H9 (cell line): Measurements from ENCODE around the gene VSTM4. TPM values are rescaled to one million over a fixed set of nuclear protein-coding genes. Genes with fewer than 3 reads are reported as not detected.

ENCODE experiments used
- DNase-seq: peaks from one replicate; pipeline ENCODE4 v3.0.0-alpha.2; 2017
- H2AFZ ChIP-seq: one replicate; pipeline ENCODE4 v1.6.1; 2013; ENCODE audit warnings: mild to moderate bottlenecking, low read length, control low read depth, moderate library complexity
- H2AK5ac ChIP-seq: 2 replicates; pipeline ENCODE4 v1.6.1; 2013; ENCODE audit warnings: low read length, control low read depth, mixed read lengths; ENCODE audit not compliant: insufficient read length
- H2BK120ac ChIP-seq: one replicate; pipeline ENCODE4 v1.6.1; 2013; ENCODE audit warnings: low read depth, mild to moderate bottlenecking, low read length, control low read depth, inconsistent platforms; ENCODE audit not compliant: poor library complexity, severe bottlenecking
- H2BK12ac ChIP-seq: 2 replicates; pipeline ENCODE4 v1.6.1; 2013; ENCODE audit warnings: low read length, control low read depth, mixed read lengths, low read depth; ENCODE audit not compliant: insufficient read length
- H2BK15ac ChIP-seq: 2 replicates; pipeline ENCODE4 v1.6.1; 2013; ENCODE audit warnings: low read depth, low read length, control low read depth
- H2BK20ac ChIP-seq: one replicate; pipeline ENCODE4 v1.6.1; 2013; ENCODE audit warnings: low read depth, mild to moderate bottlenecking, low read length, control low read depth, inconsistent platforms; ENCODE audit not compliant: poor library complexity, severe bottlenecking
- H2BK5ac ChIP-seq: 2 replicates; pipeline ENCODE4 v1.6.1; 2013; ENCODE audit warnings: low read length, control low read depth, mixed read lengths; ENCODE audit not compliant: insufficient read length
- H3K14ac ChIP-seq: 2 replicates; pipeline ENCODE4 v1.6.1; 2013; ENCODE audit warnings: low read length, control low read depth; ENCODE audit not compliant: insufficient read depth
- H3K18ac ChIP-seq: 2 replicates; pipeline ENCODE4 v1.6.1; 2013; ENCODE audit warnings: low read depth, mild to moderate bottlenecking, mixed read lengths, low read length, control low read depth; ENCODE audit not compliant: insufficient read length
- H3K23ac ChIP-seq: 2 replicates; pipeline ENCODE4 v1.6.1; 2013; ENCODE audit warnings: low read length, control low read depth, mixed read lengths, low read depth; ENCODE audit not compliant: insufficient read length
- H3K23me2 ChIP-seq: 2 replicates; pipeline ENCODE4 v1.6.1; 2013; ENCODE audit warnings: low read depth, mild to moderate bottlenecking, mixed read lengths, low read length, control low read depth; ENCODE audit not compliant: insufficient read length, poor library complexity, severe bottlenecking
- H3K27ac ChIP-seq: 2 replicates; pipeline ENCODE4 v1.5.1; 2013; ENCODE audit warnings: low read length, control low read depth, mixed read lengths, low read depth; ENCODE audit not compliant: insufficient read length
- H3K27me3 ChIP-seq: 2 replicates; pipeline ENCODE4 v1.6.1; 2013; ENCODE audit warnings: low read length, control low read depth, inconsistent platforms; ENCODE audit not compliant: insufficient read depth
- H3K4ac ChIP-seq: 2 replicates; pipeline ENCODE4 v1.6.1; 2013; ENCODE audit warnings: low read depth, mild to moderate bottlenecking, control low read depth, inconsistent platforms, low read length, moderate library complexity
- H3K4me1 ChIP-seq: 2 replicates; pipeline ENCODE4 v1.6.1; 2013; ENCODE audit warnings: low read length, control low read depth, inconsistent platforms; ENCODE audit not compliant: insufficient read depth
- H3K4me2 ChIP-seq: 2 replicates; pipeline ENCODE4 v1.6.1; 2013; ENCODE audit warnings: low read length, control low read depth, mixed read lengths; ENCODE audit not compliant: insufficient read length, insufficient read depth
- H3K56ac ChIP-seq: 2 replicates; pipeline ENCODE4 v1.6.1; 2013; ENCODE audit warnings: low read depth, mild to moderate bottlenecking, mixed read lengths, low read length, control low read depth; ENCODE audit not compliant: insufficient read length
- H3K79me1 ChIP-seq: 2 replicates; pipeline ENCODE4 v1.6.1; 2013; ENCODE audit warnings: low read depth, mild to moderate bottlenecking, moderate library complexity, low read length, control low read depth, inconsistent platforms; ENCODE audit not compliant: insufficient read depth, poor library complexity, severe bottlenecking
- H3K79me2 ChIP-seq: 2 replicates; pipeline ENCODE4 v1.6.1; 2013; ENCODE audit warnings: low read length, control low read depth, inconsistent platforms; ENCODE audit not compliant: insufficient read depth
- H3K9ac ChIP-seq: 2 replicates; pipeline ENCODE4 v1.6.1; 2013; ENCODE audit warnings: low read length, control low read depth, mixed read lengths; ENCODE audit not compliant: insufficient read length; ENCODE audit errors: extremely low read depth
- H3K9me3 ChIP-seq: one replicate; pipeline ENCODE4 v1.6.1; 2013; ENCODE audit warnings: low read depth, low read length, inconsistent platforms; ENCODE audit not compliant: control insufficient read depth
- H3T11ph ChIP-seq: one replicate; pipeline ENCODE4 v1.6.1; 2013; ENCODE audit warnings: mild to moderate bottlenecking, low read length, control low read depth, inconsistent platforms
- H4K20me1 ChIP-seq: one replicate; pipeline ENCODE4 v1.6.1; 2013; ENCODE audit not compliant: control insufficient read depth, insufficient read length, insufficient read depth
- H4K5ac ChIP-seq: 2 replicates; pipeline ENCODE4 v1.6.1; 2013; ENCODE audit warnings: low read depth, mild to moderate bottlenecking, mixed read lengths, low read length, control low read depth; ENCODE audit not compliant: insufficient read length
- H4K8ac ChIP-seq: replicated peaks from 2 replicates; pipeline ENCODE4 v1.6.1; 2013; ENCODE audit warnings: low read length, control low read depth, mixed read lengths, low read depth; ENCODE audit not compliant: insufficient read length
- H4K91ac ChIP-seq: 2 replicates; pipeline ENCODE4 v1.6.1; 2013; ENCODE audit warnings: low read depth, mild to moderate bottlenecking, moderate library complexity, mixed read lengths, low read length, control low read depth; ENCODE audit not compliant: insufficient read length
- H3K27ac Mint-ChIP-seq, 3 experiments: 2 replicates in 2 of 3; 3 replicates in 1 of 3; pipeline ENCODE4 v1.8.0; 2020 to 2021; ENCODE audit warnings: mixed read lengths in 3 of 3, mild to moderate bottlenecking in 1 of 3, moderate library complexity in 1 of 3
- H3K27me3 Mint-ChIP-seq: 2 replicates; pipeline ENCODE4 v1.8.0; 2021; ENCODE audit warnings: low read depth, mild to moderate bottlenecking, moderate library complexity, mixed read lengths
- H3K36me3 Mint-ChIP-seq, 3 experiments: 2 replicates in 2 of 3; 3 replicates in 1 of 3; pipeline ENCODE4 v1.8.0; 2020 to 2021; ENCODE audit warnings: low read depth in 3 of 3, mixed read lengths in 3 of 3; ENCODE audit not compliant: insufficient read depth in 1 of 3
- H3K4me1 Mint-ChIP-seq, 2 experiments: 2 replicates each; pipeline ENCODE4 v1.8.0; 2020; ENCODE audit warnings: mixed read lengths in 2 of 2
- H3K4me3 Mint-ChIP-seq, 2 experiments: 2 replicates in 1 of 2; 3 replicates in 1 of 2; pipeline ENCODE4 v1.8.0; 2020 to 2021; ENCODE audit warnings: mild to moderate bottlenecking in 2 of 2, mixed read lengths in 2 of 2, moderate library complexity in 1 of 2
- H3K9me3 Mint-ChIP-seq, 2 experiments: 2 replicates in 1 of 2; 3 replicates in 1 of 2; pipeline ENCODE4 v1.8.0; 2020; ENCODE audit warnings: mild to moderate bottlenecking in 2 of 2, mixed read lengths in 2 of 2, moderate library complexity in 1 of 2
- WGBS: extraction: QIAGEN DNeasy Blood & Tissue Kit; methylation state at CpG from one replicate; pipeline ENCODE4 v1.1.7; 2013; ENCODE audit warnings: missing lambda C conversion rate, low lambda C conversion rate, mixed read lengths; ENCODE audit not compliant: insufficient read length; ENCODE audit errors: extremely low coverage; 5-methylcytosine and 5-hydroxymethylcytosine counted together
- total RNA-seq: library from RNA; stranded (reverse); gene quantifications from 2 replicates; pipeline ENCODE4 v1.2.1, GENCODE V29; 2021
- TF ChIP-seq, protein P1 (sequence below): fragments of 200-600 bp; sonication (generic); conservative IDR thresholded peaks from 3 replicates; pipeline ENCODE4 v1.8.0; 2021; ENCODE audit warnings: antibody characterized with exemption, mild to moderate bottlenecking

Gene VSTM4
- total RNA-seq, 1 experiment from 2014 or later = 0.44 TPM

DNA sequence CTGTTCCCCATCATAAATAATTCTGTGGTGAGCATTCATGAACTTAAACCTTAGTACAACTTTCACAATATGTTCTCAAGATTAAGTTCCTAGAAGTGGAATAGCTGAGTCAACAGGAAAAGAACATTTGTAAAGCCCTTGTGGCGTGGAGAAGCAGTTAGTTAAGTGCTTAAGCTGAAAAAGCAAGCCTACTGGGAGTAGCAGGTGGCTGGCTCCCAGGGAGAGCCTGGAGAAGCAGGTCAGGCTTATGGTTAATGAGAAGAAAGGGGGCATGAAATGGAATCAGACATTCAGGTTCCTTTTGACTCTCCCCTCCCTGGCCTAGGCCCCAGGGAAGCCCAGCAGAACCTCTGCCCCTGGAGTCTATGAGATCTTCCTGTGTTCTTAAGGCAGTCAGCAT lies 35.3 kb downstream of the VSTM4 start:
- Histone ChIP-seq H3K9me3 (no peaks in the 10 kb centered on the region), H2BK120ac (no peak overlapping the region), H4K91ac (no peak overlapping the region), H3K18ac (no peak overlapping the region), H4K5ac (no peak overlapping the region), H2BK12ac (no peak overlapping the region), H3K79me2 (no peaks in the 10 kb centered on the region), H3K23me2 (no peaks in the 10 kb centered on the region), H3K4me2 (no peak overlapping the region), H4K8ac (no peak overlapping the region), H3K14ac (no peak overlapping the region), H3T11ph (no peak overlapping the region), H3K27me3 (no peaks in the 10 kb centered on the region; the same call in 1 of the 2 replicates), H2AFZ (no peak overlapping the region), H3K4me1 (peaks cover 3% of the 10 kb centered on the region; the same call in 1 of the 2 replicates), H3K56ac (no peak overlapping the region), H2BK20ac (no peak overlapping the region), H2BK15ac (no peak overlapping the region), H3K23ac (no peak overlapping the region), H3K4ac (no peak overlapping the region), H2BK5ac (no peak overlapping the region), H2AK5ac (no peak overlapping the region), H4K20me1 (no peaks in the 10 kb centered on the region), H3K79me1 (no peaks in the 10 kb centered on the region), H3K9ac (no peak overlapping the region), H3K27ac (no peak overlapping the region)
- H3K36me3 Mint-ChIP-seq = no peaks in the 10 kb centered on the region
- no peak overlapping the region for H3K4me3 Mint-ChIP-seq
- H3K27me3 Mint-ChIP-seq = peaks cover 7% of the 10 kb centered on the region
- TF ChIP-seq, protein P1, sequence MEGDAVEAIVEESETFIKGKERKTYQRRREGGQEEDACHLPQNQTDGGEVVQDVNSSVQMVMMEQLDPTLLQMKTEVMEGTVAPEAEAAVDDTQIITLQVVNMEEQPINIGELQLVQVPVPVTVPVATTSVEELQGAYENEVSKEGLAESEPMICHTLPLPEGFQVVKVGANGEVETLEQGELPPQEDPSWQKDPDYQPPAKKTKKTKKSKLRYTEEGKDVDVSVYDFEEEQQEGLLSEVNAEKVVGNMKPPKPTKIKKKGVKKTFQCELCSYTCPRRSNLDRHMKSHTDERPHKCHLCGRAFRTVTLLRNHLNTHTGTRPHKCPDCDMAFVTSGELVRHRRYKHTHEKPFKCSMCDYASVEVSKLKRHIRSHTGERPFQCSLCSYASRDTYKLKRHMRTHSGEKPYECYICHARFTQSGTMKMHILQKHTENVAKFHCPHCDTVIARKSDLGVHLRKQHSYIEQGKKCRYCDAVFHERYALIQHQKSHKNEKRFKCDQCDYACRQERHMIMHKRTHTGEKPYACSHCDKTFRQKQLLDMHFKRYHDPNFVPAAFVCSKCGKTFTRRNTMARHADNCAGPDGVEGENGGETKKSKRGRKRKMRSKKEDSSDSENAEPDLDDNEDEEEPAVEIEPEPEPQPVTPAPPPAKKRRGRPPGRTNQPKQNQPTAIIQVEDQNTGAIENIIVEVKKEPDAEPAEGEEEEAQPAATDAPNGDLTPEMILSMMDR = no peak
- H3K9me3 Mint-ChIP-seq = no peaks in the 10 kb centered on the region
- H3K4me1 Mint-ChIP-seq = peaks cover 23 to 27% of the 10 kb centered on the region in 2 experiments
- no peak for DNase-seq
- H3K27ac Mint-ChIP-seq = no peak overlapping the region
- no CpG with 5 or more reads among the region's 1 CpG for WGBS
